SK-N-SH (cell line): ENCODE measurements around the gene PGM5.
"Not testable (repeated sequence)": the region's sequence is repeated elsewhere in the genome, so short reads cannot be mapped to it uniquely, and the experiment has no call there.

Experiments
- POLR2AphosphoS5 ChIP-seq: IDR thresholded peaks from 2 replicates; pipeline ENCODE4 v1.6.1; 2012; ENCODE audit warnings: low read depth, low read length
- RAD21 ChIP-seq: IDR thresholded peaks from 2 replicates; pipeline ENCODE4 v1.6.1; 2012; ENCODE audit warnings: mild to moderate bottlenecking, low read length
- SMC3 ChIP-seq: IDR thresholded peaks from 2 replicates; pipeline ENCODE4 v1.6.1; 2012; ENCODE audit warnings: low read depth, low read length, improper control_type of control experiment
- TEAD4 ChIP-seq: IDR thresholded peaks from 2 replicates; pipeline ENCODE4 v1.4.0; 2012; ENCODE audit warnings: mild to moderate bottlenecking, borderline replicate concordance; ENCODE audit not compliant: insufficient read depth
- YY1 ChIP-seq: IDR thresholded peaks from 2 replicates; pipeline ENCODE4 v1.4.0; 2012; ENCODE audit warnings: low read depth, mild to moderate bottlenecking
- ZBTB33 ChIP-seq: IDR thresholded peaks from 2 replicates; pipeline ENCODE4 v1.4.0; 2012; ENCODE audit warnings: low read depth, borderline replicate concordance
- TF ChIP-seq, protein P1 (sequence below): fragments of 200-600 bp; sonication (generic); IDR thresholded peaks from 2 replicates; pipeline ENCODE4 v1.6.1; 2017; ENCODE audit warnings: antibody characterized with exemption, mild to moderate bottlenecking, moderate library complexity

- not testable (repeated sequence) for TF ChIP-seq YY1, POLR2AphosphoS5, RAD21, SMC3, ZBTB33, TEAD4
- TF ChIP-seq, protein P1, sequence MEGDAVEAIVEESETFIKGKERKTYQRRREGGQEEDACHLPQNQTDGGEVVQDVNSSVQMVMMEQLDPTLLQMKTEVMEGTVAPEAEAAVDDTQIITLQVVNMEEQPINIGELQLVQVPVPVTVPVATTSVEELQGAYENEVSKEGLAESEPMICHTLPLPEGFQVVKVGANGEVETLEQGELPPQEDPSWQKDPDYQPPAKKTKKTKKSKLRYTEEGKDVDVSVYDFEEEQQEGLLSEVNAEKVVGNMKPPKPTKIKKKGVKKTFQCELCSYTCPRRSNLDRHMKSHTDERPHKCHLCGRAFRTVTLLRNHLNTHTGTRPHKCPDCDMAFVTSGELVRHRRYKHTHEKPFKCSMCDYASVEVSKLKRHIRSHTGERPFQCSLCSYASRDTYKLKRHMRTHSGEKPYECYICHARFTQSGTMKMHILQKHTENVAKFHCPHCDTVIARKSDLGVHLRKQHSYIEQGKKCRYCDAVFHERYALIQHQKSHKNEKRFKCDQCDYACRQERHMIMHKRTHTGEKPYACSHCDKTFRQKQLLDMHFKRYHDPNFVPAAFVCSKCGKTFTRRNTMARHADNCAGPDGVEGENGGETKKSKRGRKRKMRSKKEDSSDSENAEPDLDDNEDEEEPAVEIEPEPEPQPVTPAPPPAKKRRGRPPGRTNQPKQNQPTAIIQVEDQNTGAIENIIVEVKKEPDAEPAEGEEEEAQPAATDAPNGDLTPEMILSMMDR: not testable (repeated sequence)
Observed at GRCh38 chr9:68396411-68397094, 40.1 kb downstream of the PGM5 start.
